Prostate gland (tissue), 2 donors: ENCODE measurements around the gene ACCSL. TPM values are rescaled to one million over a fixed set of nuclear protein-coding genes. Genes with fewer than 3 reads are reported as not detected.

Experiments used
- DNase-seq: peaks from one replicate; pipeline ENCODE4 v3.0.0-alpha.2; 2019; ENCODE audit warnings: low spot score
- H3K27ac ChIP-seq, 2 donors: fragments of 200-600 bp; sonication (generic); 2 replicates each; pipeline ENCODE4 v1.5.1; 2017 to 2019
- H3K27me3 ChIP-seq: fragments of 200-600 bp; sonication (generic); replicated peaks from 2 replicates; pipeline ENCODE4 v1.5.1; 2019; ENCODE audit not compliant: insufficient read depth
- H3K36me3 ChIP-seq, 2 donors: fragments of 200-600 bp; sonication (generic); 1 replicate in 1 of 2; 2 replicates in 1 of 2; pipeline versions ENCODE4 v1.5.1 to v1.8.1; 2017 to 2019
- H3K4me1 ChIP-seq: fragments of 200-600 bp; sonication (generic); replicated peaks from 2 replicates; pipeline ENCODE4 v1.5.1; 2019
- H3K4me3 ChIP-seq, 2 donors: fragments of 200-600 bp; sonication (generic); 2 replicates each; pipeline ENCODE4 v1.5.1; 2017 to 2019
- H3K9me3 ChIP-seq: fragments of 200-600 bp; sonication (generic); 2 replicates; pipeline ENCODE4 v1.5.1; 2017
- POLR2A ChIP-seq: fragments of 450-650 bp; IDR thresholded peaks from one replicate; pipeline ENCODE4 v1.6.1; 2016; ENCODE audit warnings: antibody characterized with exemption, mild to moderate bottlenecking
- POLR2AphosphoS5 ChIP-seq: sonication (generic); formaldehyde crosslinking; IDR thresholded peaks from one replicate; pipeline ENCODE4 v1.6.1; 2017; ENCODE audit warnings: antibody characterized with exemption
- WGBS: methylation state at CpG from one replicate; pipeline ENCODE4 v1.1.5; 2018; 5-methylcytosine and 5-hydroxymethylcytosine counted together
- intact Hi-C: fragments of 100-400 bp; cut with DNase I; formaldehyde crosslinking; loops from one replicate; pipeline ENCODE4 v1.14.2; 2022
- total RNA-seq, 2 donors: library from RNA; depleted of rRNA; stranded (reverse); fragments of >200 nt; gene quantifications; one replicate each; pipeline ENCODE4 v1.1.0, GENCODE V29; 2016
- TF ChIP-seq, protein P1 (sequence below), 4 experiments: fragments of 200-600 bp in 2 of 4; fragments of 450-650 bp in 2 of 4; sonication (generic) in 2 of 4; IDR thresholded peaks; 1 replicate in 3 of 4; 2 replicates in 1 of 4; pipeline ENCODE4 v1.5.1; 2016 to 2019; ENCODE audit warnings: antibody characterized with exemption in 4 of 4, mild to moderate bottlenecking in 2 of 4, moderate library complexity in 2 of 4

ACCSL gene
- total RNA-seq, 2 donors from 2014 or later: not detected

DNA sequence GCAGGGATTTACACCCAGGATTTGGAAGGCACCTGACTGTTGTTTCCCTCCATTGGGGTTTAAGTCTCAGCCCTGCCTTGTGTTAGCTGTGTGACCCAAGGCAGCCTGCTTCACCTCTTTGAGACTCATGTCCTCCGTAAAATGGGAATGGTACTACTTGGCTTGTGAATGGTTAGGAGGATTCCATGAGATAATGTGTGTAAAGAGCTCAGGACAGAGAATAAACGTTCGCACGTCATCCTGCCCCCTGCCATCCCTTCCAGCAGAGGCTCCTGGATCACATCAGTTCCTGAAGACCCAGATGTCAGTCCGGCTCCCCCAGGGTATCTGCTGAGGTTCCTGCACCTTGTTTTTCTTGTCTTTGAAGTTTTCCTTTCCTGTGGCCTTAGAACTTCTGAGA lies 16.8 kb upstream of the ACCSL start:
- no peaks in the 10 kb centered on the region for H3K9me3 ChIP-seq
- DNase-seq: no peak
- TF ChIP-seq POLR2A (no peak), POLR2AphosphoS5 (no peak)
- TF ChIP-seq, protein P1, sequence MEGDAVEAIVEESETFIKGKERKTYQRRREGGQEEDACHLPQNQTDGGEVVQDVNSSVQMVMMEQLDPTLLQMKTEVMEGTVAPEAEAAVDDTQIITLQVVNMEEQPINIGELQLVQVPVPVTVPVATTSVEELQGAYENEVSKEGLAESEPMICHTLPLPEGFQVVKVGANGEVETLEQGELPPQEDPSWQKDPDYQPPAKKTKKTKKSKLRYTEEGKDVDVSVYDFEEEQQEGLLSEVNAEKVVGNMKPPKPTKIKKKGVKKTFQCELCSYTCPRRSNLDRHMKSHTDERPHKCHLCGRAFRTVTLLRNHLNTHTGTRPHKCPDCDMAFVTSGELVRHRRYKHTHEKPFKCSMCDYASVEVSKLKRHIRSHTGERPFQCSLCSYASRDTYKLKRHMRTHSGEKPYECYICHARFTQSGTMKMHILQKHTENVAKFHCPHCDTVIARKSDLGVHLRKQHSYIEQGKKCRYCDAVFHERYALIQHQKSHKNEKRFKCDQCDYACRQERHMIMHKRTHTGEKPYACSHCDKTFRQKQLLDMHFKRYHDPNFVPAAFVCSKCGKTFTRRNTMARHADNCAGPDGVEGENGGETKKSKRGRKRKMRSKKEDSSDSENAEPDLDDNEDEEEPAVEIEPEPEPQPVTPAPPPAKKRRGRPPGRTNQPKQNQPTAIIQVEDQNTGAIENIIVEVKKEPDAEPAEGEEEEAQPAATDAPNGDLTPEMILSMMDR (IDR thresholded peaks at IDR 0.05): no peak
- no peak overlapping the region for H3K27ac ChIP-seq
- no peak overlapping the region for H3K4me3 ChIP-seq
- intact Hi-C loops: no loop called here
- no peaks in the 10 kb centered on the region for H3K4me1 ChIP-seq
- no peaks in the 10 kb centered on the region for H3K27me3 ChIP-seq
- no peaks in the 10 kb centered on the region for H3K36me3 ChIP-seq
- WGBS: 68% methylated on average over 5 of the region's 5 CpGs

DNA sequence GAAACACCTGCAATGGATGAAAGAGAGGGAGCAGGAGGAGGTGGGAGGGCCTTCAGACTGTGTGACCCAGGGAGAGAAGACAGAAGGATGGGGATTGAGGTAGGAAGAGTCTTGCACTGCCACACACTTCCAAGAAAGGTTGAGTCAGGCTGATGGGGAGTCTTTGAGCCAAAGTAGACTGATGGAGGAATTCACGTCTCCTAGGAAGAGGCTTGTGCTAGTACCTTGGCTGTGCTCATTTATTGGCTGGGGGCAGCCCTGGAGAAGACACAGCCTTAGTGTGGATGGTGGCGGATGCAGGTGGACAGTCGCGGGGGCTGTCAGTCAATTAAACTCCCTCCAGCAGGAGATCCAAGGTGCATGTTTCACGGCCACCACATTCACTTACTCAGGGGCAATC lies 16.2 kb upstream of the ACCSL start:
- H3K9me3 ChIP-seq: no peaks in the 10 kb centered on the region
- H3K4me3 ChIP-seq: no peak overlapping the region
- intact Hi-C loops: no loop called here
- no peaks in the 10 kb centered on the region for H3K4me1 ChIP-seq
- TF ChIP-seq, protein P1 (IDR thresholded peaks at IDR 0.05): no peak
- TF ChIP-seq POLR2AphosphoS5 (no peak), POLR2A (no peak)
- 88% methylated on average over 5 of the region's 5 CpGs for WGBS
- no peak overlapping the region for H3K27ac ChIP-seq
- no peak for DNase-seq
- H3K27me3 ChIP-seq: no peaks in the 10 kb centered on the region
- no peaks in the 10 kb centered on the region for H3K36me3 ChIP-seq

DNA sequence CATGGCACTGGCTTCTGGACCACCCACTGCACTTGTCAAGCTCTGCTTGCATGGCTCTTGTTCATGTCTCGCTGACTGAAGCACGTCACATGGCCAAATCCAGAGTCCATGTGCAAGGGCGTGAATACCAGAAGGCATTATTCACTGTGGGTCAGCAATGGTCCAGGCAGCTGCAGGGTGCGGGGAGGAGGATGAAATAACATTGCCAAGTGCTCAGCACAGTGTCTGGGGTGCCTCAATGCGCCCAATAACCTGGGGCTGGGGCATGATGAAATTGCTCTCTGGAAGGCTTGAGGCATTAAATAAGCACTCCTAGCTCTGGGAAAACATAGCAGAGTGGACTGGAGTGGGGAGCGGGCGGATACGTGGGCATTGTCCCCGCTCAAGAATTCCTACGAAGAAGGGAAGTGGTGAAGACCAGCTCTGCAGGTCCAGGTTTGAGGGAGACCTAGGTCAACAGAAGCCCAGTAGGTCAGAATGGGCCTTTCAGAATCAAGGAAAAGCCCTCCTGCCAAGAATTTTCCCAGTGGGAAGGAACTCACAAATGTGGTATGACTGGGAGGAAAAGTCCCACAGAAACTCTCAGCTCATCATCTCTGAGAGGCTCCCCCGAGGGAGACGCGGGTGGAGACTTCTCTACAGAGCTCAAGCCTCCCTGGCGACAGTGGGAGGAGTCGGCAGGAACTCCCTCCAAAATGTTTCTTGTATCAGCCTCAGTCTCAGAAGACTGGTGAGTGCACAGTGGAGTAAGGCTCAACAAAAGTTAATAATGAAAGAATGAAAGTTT lies 15.3 kb upstream of the ACCSL start:
- WGBS: 79% methylated on average over 15 of the region's 15 CpGs
- no peaks in the 10 kb centered on the region for H3K27me3 ChIP-seq
- no peaks in the 10 kb centered on the region for H3K9me3 ChIP-seq
- no peaks in the 10 kb centered on the region for H3K4me1 ChIP-seq
- no peaks in the 10 kb centered on the region for H3K36me3 ChIP-seq
- no peak for DNase-seq
- TF ChIP-seq, protein P1 (IDR thresholded peaks at IDR 0.05): no peak
- TF ChIP-seq POLR2A (no peak), POLR2AphosphoS5 (no peak)
- H3K4me3 ChIP-seq: no peak overlapping the region
- intact Hi-C loops: no loop called here
- H3K27ac ChIP-seq: no peak overlapping the region

DNA sequence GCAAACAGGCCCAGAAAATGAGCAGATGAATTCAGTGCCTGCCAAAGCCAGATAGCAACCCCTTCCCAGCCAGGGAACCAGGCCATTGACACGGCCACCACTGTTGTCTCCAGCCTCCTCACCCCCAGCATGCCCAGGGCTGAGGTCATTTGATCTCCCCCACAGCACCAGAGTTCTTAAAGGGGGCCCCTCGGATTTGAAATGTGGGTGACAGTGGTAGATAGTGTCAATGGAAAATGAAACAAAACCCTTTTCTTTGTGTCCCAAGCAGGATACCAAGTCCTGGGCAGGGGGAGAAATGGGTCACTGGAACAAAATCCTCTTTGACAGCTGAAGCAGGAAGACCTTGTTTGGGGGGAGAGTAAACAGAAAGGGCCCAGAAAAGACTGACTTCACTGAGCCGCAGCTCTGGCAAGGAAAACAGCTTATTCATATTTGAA lies 14.3 kb upstream of the ACCSL start:
- DNase-seq: no peak
- H3K36me3 ChIP-seq: no peaks in the 10 kb centered on the region
- H3K4me3 ChIP-seq: no peak overlapping the region
- H3K4me1 ChIP-seq: no peaks in the 10 kb centered on the region
- 38% methylated on average over 3 of the region's 3 CpGs for WGBS
- TF ChIP-seq POLR2A: no peak
- no peaks in the 10 kb centered on the region for H3K27me3 ChIP-seq
- no peak overlapping the region for H3K27ac ChIP-seq
- intact Hi-C loops: no loop called here
- H3K9me3 ChIP-seq: no peaks in the 10 kb centered on the region

DNA sequence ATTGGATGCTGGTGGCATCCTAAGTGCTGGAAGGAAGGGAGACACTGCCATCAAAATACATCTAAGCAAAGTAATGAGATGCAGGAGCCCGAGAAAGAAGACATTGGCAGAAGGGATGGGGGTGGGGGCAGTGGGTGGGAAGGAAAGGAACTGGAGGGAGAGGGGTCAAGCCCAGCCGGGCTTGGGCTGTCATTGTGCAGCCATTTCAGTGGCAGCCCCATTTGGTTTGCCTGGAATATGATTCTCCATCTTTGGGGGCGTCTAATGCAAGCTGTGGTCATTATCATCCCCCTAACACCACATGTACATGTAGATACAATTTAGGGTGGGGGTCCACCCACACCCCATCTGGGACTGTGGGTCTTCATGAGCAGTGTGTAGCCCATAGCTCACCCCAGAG lies 13.9 kb upstream of the ACCSL start:
- DNase-seq: no peak
- no peak for TF ChIP-seq POLR2A
- TF ChIP-seq POLR2AphosphoS5: no peak
- TF ChIP-seq, protein P1 (IDR thresholded peaks at IDR 0.05): no peak
- WGBS: 40% methylated on average over 3 of the region's 3 CpGs
- Histone ChIP-seq H3K9me3 (no peaks in the 10 kb centered on the region), H3K27me3 (no peaks in the 10 kb centered on the region), H3K27ac (no peak overlapping the region), H3K36me3 (no peaks in the 10 kb centered on the region), H3K4me1 (no peaks in the 10 kb centered on the region), H3K4me3 (no peak overlapping the region)
- intact Hi-C loops: no loop called here
